Prostate gland (tissue), 2 donors: ENCODE results near the gene LAMA2.

Experiments used
- POLR2AphosphoS5 ChIP-seq: sonication (generic); formaldehyde crosslinking; IDR thresholded peaks from one replicate; pipeline ENCODE4 v1.6.1; 2017; ENCODE audit warnings: antibody characterized with exemption
- TF ChIP-seq, protein P1 (sequence below), 4 experiments: fragments of 200-600 bp in 2 of 4; fragments of 450-650 bp in 2 of 4; sonication (generic) in 2 of 4; IDR thresholded peaks; 1 replicate in 3 of 4; 2 replicates in 1 of 4; pipeline ENCODE4 v1.5.1; 2016 to 2019; ENCODE audit warnings: antibody characterized with exemption in 4 of 4, mild to moderate bottlenecking in 2 of 4, moderate library complexity in 2 of 4

DNA sequence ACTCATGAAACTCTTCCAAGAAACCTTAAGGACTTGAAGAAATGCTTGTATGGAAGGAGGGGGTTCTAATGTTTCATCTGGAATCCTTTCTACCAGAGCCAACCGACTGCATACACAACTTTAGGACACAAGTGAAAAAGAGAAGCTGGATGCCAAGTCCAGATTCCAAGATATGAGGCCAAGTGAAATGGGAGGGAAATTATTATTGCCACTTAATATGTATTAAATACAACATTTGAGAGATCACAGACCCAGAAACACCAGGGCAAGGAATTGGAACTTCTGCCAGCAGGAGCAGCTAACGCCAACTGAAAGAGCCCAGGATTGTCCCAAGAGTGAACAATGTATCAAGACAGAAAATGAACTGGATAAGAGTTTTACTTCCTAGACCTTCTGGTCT lies 682.9 kb downstream of the LAMA2 start:
- TF ChIP-seq, protein P1, sequence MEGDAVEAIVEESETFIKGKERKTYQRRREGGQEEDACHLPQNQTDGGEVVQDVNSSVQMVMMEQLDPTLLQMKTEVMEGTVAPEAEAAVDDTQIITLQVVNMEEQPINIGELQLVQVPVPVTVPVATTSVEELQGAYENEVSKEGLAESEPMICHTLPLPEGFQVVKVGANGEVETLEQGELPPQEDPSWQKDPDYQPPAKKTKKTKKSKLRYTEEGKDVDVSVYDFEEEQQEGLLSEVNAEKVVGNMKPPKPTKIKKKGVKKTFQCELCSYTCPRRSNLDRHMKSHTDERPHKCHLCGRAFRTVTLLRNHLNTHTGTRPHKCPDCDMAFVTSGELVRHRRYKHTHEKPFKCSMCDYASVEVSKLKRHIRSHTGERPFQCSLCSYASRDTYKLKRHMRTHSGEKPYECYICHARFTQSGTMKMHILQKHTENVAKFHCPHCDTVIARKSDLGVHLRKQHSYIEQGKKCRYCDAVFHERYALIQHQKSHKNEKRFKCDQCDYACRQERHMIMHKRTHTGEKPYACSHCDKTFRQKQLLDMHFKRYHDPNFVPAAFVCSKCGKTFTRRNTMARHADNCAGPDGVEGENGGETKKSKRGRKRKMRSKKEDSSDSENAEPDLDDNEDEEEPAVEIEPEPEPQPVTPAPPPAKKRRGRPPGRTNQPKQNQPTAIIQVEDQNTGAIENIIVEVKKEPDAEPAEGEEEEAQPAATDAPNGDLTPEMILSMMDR (IDR thresholded peaks at IDR 0.05) = no peak
- TF ChIP-seq POLR2AphosphoS5 = no peak
